H9 (cell line): ENCODE results near the gene TUG1. TPM values are rescaled to one million over a fixed set of nuclear protein-coding genes. Genes with fewer than 3 reads are reported as not detected.
A peak's percentile ranks its signal among the peaks of the same experiment; 100 is the strongest.

ENCODE experiments used
- DNase-seq: peaks from one replicate; pipeline ENCODE4 v3.0.0-alpha.2; 2017
- H2AFZ ChIP-seq: one replicate; pipeline ENCODE4 v1.6.1; 2013; ENCODE audit warnings: mild to moderate bottlenecking, low read length, control low read depth, moderate library complexity
- H2AK5ac ChIP-seq: 2 replicates; pipeline ENCODE4 v1.6.1; 2013; ENCODE audit warnings: low read length, control low read depth, mixed read lengths; ENCODE audit not compliant: insufficient read length
- H2BK120ac ChIP-seq: one replicate; pipeline ENCODE4 v1.6.1; 2013; ENCODE audit warnings: low read depth, mild to moderate bottlenecking, low read length, control low read depth, inconsistent platforms; ENCODE audit not compliant: poor library complexity, severe bottlenecking
- H2BK12ac ChIP-seq: 2 replicates; pipeline ENCODE4 v1.6.1; 2013; ENCODE audit warnings: low read length, control low read depth, mixed read lengths, low read depth; ENCODE audit not compliant: insufficient read length
- H2BK15ac ChIP-seq: 2 replicates; pipeline ENCODE4 v1.6.1; 2013; ENCODE audit warnings: low read depth, low read length, control low read depth
- H2BK20ac ChIP-seq: one replicate; pipeline ENCODE4 v1.6.1; 2013; ENCODE audit warnings: low read depth, mild to moderate bottlenecking, low read length, control low read depth, inconsistent platforms; ENCODE audit not compliant: poor library complexity, severe bottlenecking
- H2BK5ac ChIP-seq: 2 replicates; pipeline ENCODE4 v1.6.1; 2013; ENCODE audit warnings: low read length, control low read depth, mixed read lengths; ENCODE audit not compliant: insufficient read length
- H3K14ac ChIP-seq: 2 replicates; pipeline ENCODE4 v1.6.1; 2013; ENCODE audit warnings: low read length, control low read depth; ENCODE audit not compliant: insufficient read depth
- H3K18ac ChIP-seq: 2 replicates; pipeline ENCODE4 v1.6.1; 2013; ENCODE audit warnings: low read depth, mild to moderate bottlenecking, mixed read lengths, low read length, control low read depth; ENCODE audit not compliant: insufficient read length
- H3K23ac ChIP-seq: 2 replicates; pipeline ENCODE4 v1.6.1; 2013; ENCODE audit warnings: low read length, control low read depth, mixed read lengths, low read depth; ENCODE audit not compliant: insufficient read length
- H3K23me2 ChIP-seq: 2 replicates; pipeline ENCODE4 v1.6.1; 2013; ENCODE audit warnings: low read depth, mild to moderate bottlenecking, mixed read lengths, low read length, control low read depth; ENCODE audit not compliant: insufficient read length, poor library complexity, severe bottlenecking
- H3K27ac ChIP-seq: 2 replicates; pipeline ENCODE4 v1.5.1; 2013; ENCODE audit warnings: low read length, control low read depth, mixed read lengths, low read depth; ENCODE audit not compliant: insufficient read length
- H3K27me3 ChIP-seq: 2 replicates; pipeline ENCODE4 v1.6.1; 2013; ENCODE audit warnings: low read length, control low read depth, inconsistent platforms; ENCODE audit not compliant: insufficient read depth
- H3K4ac ChIP-seq: 2 replicates; pipeline ENCODE4 v1.6.1; 2013; ENCODE audit warnings: low read depth, mild to moderate bottlenecking, control low read depth, inconsistent platforms, low read length, moderate library complexity
- H3K4me1 ChIP-seq: 2 replicates; pipeline ENCODE4 v1.6.1; 2013; ENCODE audit warnings: low read length, control low read depth, inconsistent platforms; ENCODE audit not compliant: insufficient read depth
- H3K4me2 ChIP-seq: 2 replicates; pipeline ENCODE4 v1.6.1; 2013; ENCODE audit warnings: low read length, control low read depth, mixed read lengths; ENCODE audit not compliant: insufficient read length, insufficient read depth
- H3K56ac ChIP-seq: 2 replicates; pipeline ENCODE4 v1.6.1; 2013; ENCODE audit warnings: low read depth, mild to moderate bottlenecking, mixed read lengths, low read length, control low read depth; ENCODE audit not compliant: insufficient read length
- H3K79me1 ChIP-seq: 2 replicates; pipeline ENCODE4 v1.6.1; 2013; ENCODE audit warnings: low read depth, mild to moderate bottlenecking, moderate library complexity, low read length, control low read depth, inconsistent platforms; ENCODE audit not compliant: insufficient read depth, poor library complexity, severe bottlenecking
- H3K79me2 ChIP-seq: 2 replicates; pipeline ENCODE4 v1.6.1; 2013; ENCODE audit warnings: low read length, control low read depth, inconsistent platforms; ENCODE audit not compliant: insufficient read depth
- H3K9ac ChIP-seq: 2 replicates; pipeline ENCODE4 v1.6.1; 2013; ENCODE audit warnings: low read length, control low read depth, mixed read lengths; ENCODE audit not compliant: insufficient read length; ENCODE audit errors: extremely low read depth
- H3K9me3 ChIP-seq: one replicate; pipeline ENCODE4 v1.6.1; 2013; ENCODE audit warnings: low read depth, low read length, inconsistent platforms; ENCODE audit not compliant: control insufficient read depth
- H3T11ph ChIP-seq: one replicate; pipeline ENCODE4 v1.6.1; 2013; ENCODE audit warnings: mild to moderate bottlenecking, low read length, control low read depth, inconsistent platforms
- H4K20me1 ChIP-seq: one replicate; pipeline ENCODE4 v1.6.1; 2013; ENCODE audit not compliant: control insufficient read depth, insufficient read length, insufficient read depth
- H4K5ac ChIP-seq: 2 replicates; pipeline ENCODE4 v1.6.1; 2013; ENCODE audit warnings: low read depth, mild to moderate bottlenecking, mixed read lengths, low read length, control low read depth; ENCODE audit not compliant: insufficient read length
- H4K8ac ChIP-seq: replicated peaks from 2 replicates; pipeline ENCODE4 v1.6.1; 2013; ENCODE audit warnings: low read length, control low read depth, mixed read lengths, low read depth; ENCODE audit not compliant: insufficient read length
- H4K91ac ChIP-seq: 2 replicates; pipeline ENCODE4 v1.6.1; 2013; ENCODE audit warnings: low read depth, mild to moderate bottlenecking, moderate library complexity, mixed read lengths, low read length, control low read depth; ENCODE audit not compliant: insufficient read length
- H3K27ac Mint-ChIP-seq, 3 experiments: 2 replicates in 2 of 3; 3 replicates in 1 of 3; pipeline ENCODE4 v1.8.0; 2020 to 2021; ENCODE audit warnings: mixed read lengths in 3 of 3, mild to moderate bottlenecking in 1 of 3, moderate library complexity in 1 of 3
- H3K27me3 Mint-ChIP-seq: 2 replicates; pipeline ENCODE4 v1.8.0; 2021; ENCODE audit warnings: low read depth, mild to moderate bottlenecking, moderate library complexity, mixed read lengths
- H3K36me3 Mint-ChIP-seq, 3 experiments: 2 replicates in 2 of 3; 3 replicates in 1 of 3; pipeline ENCODE4 v1.8.0; 2020 to 2021; ENCODE audit warnings: low read depth in 3 of 3, mixed read lengths in 3 of 3; ENCODE audit not compliant: insufficient read depth in 1 of 3
- H3K4me1 Mint-ChIP-seq, 2 experiments: 2 replicates each; pipeline ENCODE4 v1.8.0; 2020; ENCODE audit warnings: mixed read lengths in 2 of 2
- H3K4me3 Mint-ChIP-seq, 2 experiments: 2 replicates in 1 of 2; 3 replicates in 1 of 2; pipeline ENCODE4 v1.8.0; 2020 to 2021; ENCODE audit warnings: mild to moderate bottlenecking in 2 of 2, mixed read lengths in 2 of 2, moderate library complexity in 1 of 2
- H3K9me3 Mint-ChIP-seq, 2 experiments: 2 replicates in 1 of 2; 3 replicates in 1 of 2; pipeline ENCODE4 v1.8.0; 2020; ENCODE audit warnings: mild to moderate bottlenecking in 2 of 2, mixed read lengths in 2 of 2, moderate library complexity in 1 of 2
- CTCF ChIP-seq: fragments of 200-600 bp; sonication (generic); conservative IDR thresholded peaks from 3 replicates; pipeline ENCODE4 v1.8.0; 2021; ENCODE audit warnings: antibody characterized with exemption, mild to moderate bottlenecking
- WGBS: extraction: QIAGEN DNeasy Blood & Tissue Kit; methylation state at CpG from one replicate; pipeline ENCODE4 v1.1.7; 2013; ENCODE audit warnings: missing lambda C conversion rate, low lambda C conversion rate, mixed read lengths; ENCODE audit not compliant: insufficient read length; ENCODE audit errors: extremely low coverage; 5-methylcytosine and 5-hydroxymethylcytosine counted together
- total RNA-seq: library from RNA; stranded (reverse); gene quantifications from 2 replicates; pipeline ENCODE4 v1.2.1, GENCODE V29; 2021

TUG1 gene
- total RNA-seq, 1 experiment from 2014 or later: 99.6 TPM

- Histone ChIP-seq H3K18ac (no peak overlapping the region), H2AK5ac (no peak overlapping the region), H2BK120ac (no peak overlapping the region), H4K5ac (no peak overlapping the region), H3K27me3 (no peaks in the 10 kb centered on the region), H4K8ac (no peak overlapping the region), H2BK20ac (no peak overlapping the region), H3K9ac (no peak overlapping the region), H2AFZ (no peak overlapping the region), H3K4me1 (no peaks in the 10 kb centered on the region), H3K9me3 (peaks cover 7% of the 10 kb centered on the region), H3K79me2 (peaks cover 3% of the 10 kb centered on the region; the same call in 1 of the 2 replicates), H3K23ac (no peak overlapping the region), H3T11ph (no peak overlapping the region), H3K23me2 (no peaks in the 10 kb centered on the region), H3K27ac (no peak overlapping the region), H3K4ac (no peak overlapping the region), H4K20me1 (no peaks in the 10 kb centered on the region), H3K14ac (no peak overlapping the region), H3K79me1 (no peaks in the 10 kb centered on the region), H2BK15ac (no peak overlapping the region), H2BK5ac (no peak overlapping the region), H3K56ac (no peak overlapping the region), H3K4me2 (no peak overlapping the region), H2BK12ac (no peak overlapping the region), H4K91ac (no peak overlapping the region)
- Mint-ChIP-seq H3K4me3 (no peak overlapping the region), H3K36me3 (peaks cover 54 to 89% (median 63%) of the 10 kb centered on the region in 3 experiments), H3K4me1 (peaks cover 4 to 6% of the 10 kb centered on the region in 2 experiments; a peak in 3 of 4 replicates), H3K9me3 (peaks cover 58 to 65% of the 10 kb centered on the region in 2 experiments), H3K27ac (no peak overlapping the region), H3K27me3 (peaks cover 7% of the 10 kb centered on the region)
- peak; percentile 11; the same call in 1 of the 3 replicates for TF ChIP-seq CTCF
- no peak for DNase-seq
- WGBS: no CpG with 5 or more reads among the region's 3 CpGs
Observed at GRCh38 chr22:30979932-30980331, 10.9 kb downstream of the TUG1 start.
